Upper lobe of left lung (tissue), 6 donors: Measurements from ENCODE around the gene OR10H2. TPM values are rescaled to one million over a fixed set of nuclear protein-coding genes. Genes with fewer than 3 reads are reported as not detected.

Experiments used
- ATAC-seq, 2 donors: fragments of 200-7000 bp; cut with Tn5 transposase; one replicate each; pipeline ENCODE4 v1.9.1; 2022; ENCODE audit warnings: mild to moderate bottlenecking in 2 of 2, moderate library complexity in 2 of 2; ENCODE audit not compliant: low FRiP score in 2 of 2
- DNase-seq, 2 donors: peaks; one replicate each; pipeline ENCODE4 v3.0.0-alpha.2; 2019 to 2020
- H3K27ac ChIP-seq, 4 donors: fragments of 200-600 bp; sonication (generic); one replicate each; pipeline ENCODE4 v1.5.1; 2016 to 2019
- H3K27me3 ChIP-seq, 4 donors: fragments of 200-600 bp; sonication (generic); one replicate each; pipeline ENCODE4 v1.5.1; 2017 to 2019
- H3K36me3 ChIP-seq, 4 donors: fragments of 200-600 bp; sonication (generic); one replicate each; pipeline ENCODE4 v1.5.1; 2016 to 2019
- H3K4me1 ChIP-seq, 4 donors: fragments of 200-600 bp; sonication (generic); one replicate each; pipeline ENCODE4 v1.5.1; 2018 to 2019
- H3K4me3 ChIP-seq, 4 donors: fragments of 200-600 bp; sonication (generic); one replicate each; pipeline ENCODE4 v1.5.1; 2017 to 2019; ENCODE audit warnings: mild to moderate bottlenecking in 2 of 4, moderate library complexity in 1 of 4
- H3K9me3 ChIP-seq, 4 donors: fragments of 200-600 bp; sonication (generic); one replicate each; pipeline ENCODE4 v1.5.1; 2018 to 2019
- CTCF ChIP-seq, 6 experiments: fragments of 450-650 bp in 4 of 6; fragments of 200-600 bp in 2 of 6; sonication (generic) in 2 of 6; IDR thresholded peaks; one replicate each; pipeline ENCODE4 v1.5.1; 2016 to 2019; ENCODE audit warnings: antibody characterized with exemption in 6 of 6
- EP300 ChIP-seq, 4 donors: sonication (generic); formaldehyde crosslinking; IDR thresholded peaks; one replicate each; pipeline ENCODE4 v1.5.1; 2017; ENCODE audit warnings: antibody characterized with exemption in 4 of 4, control low read depth in 2 of 4
- POLR2A ChIP-seq, 4 donors: fragments of 450-650 bp; IDR thresholded peaks; one replicate each; pipeline ENCODE4 v1.5.1; 2016 to 2017; ENCODE audit warnings: antibody characterized with exemption in 4 of 4, mild to moderate bottlenecking in 2 of 4
- POLR2AphosphoS5 ChIP-seq, 2 donors: sonication (generic); formaldehyde crosslinking; IDR thresholded peaks; one replicate each; pipeline ENCODE4 v1.5.1; 2017; ENCODE audit warnings: antibody characterized with exemption in 2 of 2
- WGBS, 2 donors: methylation state at CpG; one replicate each; pipeline ENCODE4 v1.1.5; 2017 to 2018; 5-methylcytosine and 5-hydroxymethylcytosine counted together
- total RNA-seq, 6 donors: library from RNA; depleted of rRNA in 4 of 6; stranded (reverse); fragments of >200 nt in 4 of 6; gene quantifications; one replicate each; pipeline versions ENCODE4 v1.1.0 to v1.2.1, GENCODE V29; 2016 to 2021
- donor health status: DM: no; HTN: no; CAD: no; lungs with moderate emphysema.
- donor health status: DM: no; HTN: yes; CAD: no; lungs with severe emphysema.

The OR10H2 gene
- total RNA-seq, 6 donors from 2014 or later, result not detected

GRCh38 chr19:15733895-15734294, 6.1 kb downstream of the OR10H2 start:
- no peak overlapping the region for H3K27ac ChIP-seq
- H3K4me3 ChIP-seq, result no peak overlapping the region
- 59 to 64% methylated on average over 6 of the region's 6 CpGs for WGBS, 2 donors
- no peaks in the 10 kb centered on the region for H3K4me1 ChIP-seq
- TF ChIP-seq POLR2AphosphoS5 (IDR thresholded peaks at IDR 0.05), result no peak
- no peak for TF ChIP-seq EP300 (IDR thresholded peaks at IDR 0.05)
- TF ChIP-seq POLR2A (IDR thresholded peaks at IDR 0.05), result no peak
- TF ChIP-seq CTCF (IDR thresholded peaks at IDR 0.05), result no peak
- no peaks in the 10 kb centered on the region for H3K9me3 ChIP-seq
- H3K36me3 ChIP-seq, result no peaks in the 10 kb centered on the region
- ATAC-seq (no peak), DNase-seq (no peak)
- no peaks in the 10 kb centered on the region for H3K27me3 ChIP-seq

GRCh38 chr19:15737722-15738121, 9.9 kb downstream of the OR10H2 start, which contains the start of gene OR10H3:
Gene OR10H3, plus strand, starts transcription at chr19:15737985. Its CDS starts 3,408 bp downstream, at chr19:15741393.
- 69 to 73% methylated on average over 4 of the region's 4 CpGs for WGBS, 2 donors
- ATAC-seq (no peak), DNase-seq (no peak)
- H3K4me3 ChIP-seq, result no peak within 1 kb of the TSS
- TF ChIP-seq POLR2A (IDR thresholded peaks at IDR 0.05) (no peak), EP300 (IDR thresholded peaks at IDR 0.05) (no peak), CTCF (IDR thresholded peaks at IDR 0.05) (no peak), POLR2AphosphoS5 (IDR thresholded peaks at IDR 0.05) (no peak)
- no peaks in the 10 kb centered on the region for H3K36me3 ChIP-seq
- H3K27me3 ChIP-seq, result no peaks in the 10 kb centered on the region
- H3K9me3 ChIP-seq, result peaks cover 8 to 17% (median 12%) of the 10 kb centered on the region in 4 donors
- no peaks in the 10 kb centered on the region for H3K4me1 ChIP-seq
- no peak within 1 kb of the TSS for H3K27ac ChIP-seq

GRCh38 chr19:15740785-15741184, 13.0 kb downstream of the OR10H2 start:
- Histone ChIP-seq H3K27ac (no peak overlapping the region), H3K9me3 (peaks cover 8 to 17% (median 12%) of the 10 kb centered on the region in 4 donors), H3K4me1 (no peaks in the 10 kb centered on the region), H3K4me3 (no peak overlapping the region), H3K36me3 (no peaks in the 10 kb centered on the region), H3K27me3 (no peaks in the 10 kb centered on the region)
- WGBS, 2 donors, result 69 to 72% methylated on average over 1 of the region's 1 CpG
- DNase-seq (no peak), ATAC-seq (no peak)
- no peak for TF ChIP-seq EP300 (IDR thresholded peaks at IDR 0.05)
- no peak for TF ChIP-seq POLR2A (IDR thresholded peaks at IDR 0.05)
- TF ChIP-seq CTCF (IDR thresholded peaks at IDR 0.05), result no peak
- no peak for TF ChIP-seq POLR2AphosphoS5 (IDR thresholded peaks at IDR 0.05)

GRCh38 chr19:15748239-15748638, 20.4 kb downstream of the OR10H2 start:
- ATAC-seq, result no peak
- H3K36me3 ChIP-seq, result no peaks in the 10 kb centered on the region
- TF ChIP-seq CTCF (IDR thresholded peaks at IDR 0.05) (no peak), EP300 (IDR thresholded peaks at IDR 0.05) (no peak), POLR2AphosphoS5 (IDR thresholded peaks at IDR 0.05) (no peak), POLR2A (IDR thresholded peaks at IDR 0.05) (no peak)
- no peak overlapping the region for H3K27ac ChIP-seq
- H3K9me3 ChIP-seq, result no peaks in the 10 kb centered on the region
- no peak overlapping the region for H3K4me3 ChIP-seq
- no peak for DNase-seq
- 89 to 90% methylated on average over 2 of the region's 2 CpGs for WGBS, 2 donors
- no peaks in the 10 kb centered on the region for H3K4me1 ChIP-seq
- no peaks in the 10 kb centered on the region for H3K27me3 ChIP-seq

- 42 to 55% methylated on average over 2 of the region's 2 CpGs for WGBS, 2 donors
- H3K4me3 ChIP-seq, result no peak overlapping the region
- no peaks in the 10 kb centered on the region for H3K9me3 ChIP-seq
- H3K4me1 ChIP-seq, result no peaks in the 10 kb centered on the region
- TF ChIP-seq EP300 (IDR thresholded peaks at IDR 0.05) (no peak), CTCF (IDR thresholded peaks at IDR 0.05) (no peak), POLR2AphosphoS5 (IDR thresholded peaks at IDR 0.05) (no peak)
- no peak for DNase-seq
- ATAC-seq, result no peak
- H3K27me3 ChIP-seq, result no peaks in the 10 kb centered on the region
- H3K27ac ChIP-seq, result no peak overlapping the region
- H3K36me3 ChIP-seq, result no peaks in the 10 kb centered on the region
These were observed 30.6 kb downstream of the OR10H2 start for GRCh38 chr19:15758379-15758778.
